Neural crest cell (in vitro differentiated cells): ENCODE measurements around the gene C1QTNF12. TPM values are rescaled to one million over a fixed set of nuclear protein-coding genes. Genes with fewer than 3 reads are reported as not detected.
A peak's percentile ranks its signal among the peaks of the same experiment; 100 is the strongest.

Experiments
- DNase-seq: peaks from one replicate; pipeline ENCODE4 v3.0.0; 2021; ENCODE audit warnings: low read depth, mixed read lengths, low spot score
- H3K27ac Mint-ChIP-seq: one replicate; pipeline ENCODE4 v1.8.0; 2021; ENCODE audit warnings: mild to moderate bottlenecking, mixed read lengths; ENCODE audit not compliant: unreplicated experiment
- H3K27me3 Mint-ChIP-seq: 2 replicates; pipeline ENCODE4 v1.8.0; 2021; ENCODE audit warnings: low read depth, mild to moderate bottlenecking, mixed read lengths
- H3K36me3 Mint-ChIP-seq: 2 replicates; pipeline ENCODE4 v1.8.0; 2021; ENCODE audit warnings: low read depth, mild to moderate bottlenecking, mixed read lengths
- H3K4me1 Mint-ChIP-seq: 2 replicates; pipeline ENCODE4 v1.8.0; 2021; ENCODE audit warnings: mixed read lengths
- H3K4me3 Mint-ChIP-seq: one replicate; pipeline ENCODE4 v1.8.0; 2021; ENCODE audit warnings: mild to moderate bottlenecking, mixed read lengths
- H3K9me3 Mint-ChIP-seq: 2 replicates; pipeline ENCODE4 v1.8.0; 2021; ENCODE audit warnings: mixed read lengths
- CTCF ChIP-seq: fragments of 200-600 bp; sonication (generic); conservative IDR thresholded peaks from 2 replicates; pipeline ENCODE4 v1.5.0; 2021; ENCODE audit warnings: antibody characterized with exemption, mild to moderate bottlenecking
- total RNA-seq: library from RNA; stranded (reverse); gene quantifications from 2 replicates; pipeline ENCODE4 v1.2.1, GENCODE V29; 2021

The C1QTNF12 gene
- total RNA-seq, 1 donor from 2014 or later = 0.79 TPM

- Mint-ChIP-seq H3K27ac (no peak overlapping the region), H3K4me3 (no peak overlapping the region)
These were observed 5.5 kb downstream of the C1QTNF12 start for GRCh38 chr1:1240822-1241587.

GRCh38 chr1:1240348-1240732 lies 6.2 kb downstream of the C1QTNF12 start:
- no peak overlapping the region for H3K4me3 Mint-ChIP-seq
- no peak overlapping the region for H3K27ac Mint-ChIP-seq
- TF ChIP-seq CTCF = no peak
- DNase-seq = no peak
- H3K4me1 Mint-ChIP-seq = no peaks in the 10 kb centered on the region
- H3K9me3 Mint-ChIP-seq = no peaks in the 10 kb centered on the region
- no peaks in the 10 kb centered on the region for H3K36me3 Mint-ChIP-seq
- H3K27me3 Mint-ChIP-seq = peaks cover 4% of the 10 kb centered on the region

More at GRCh38 chr1:1240822-1241587, 5.5 kb downstream of the C1QTNF12 start:
- Mint-ChIP-seq H3K27me3 (peaks cover 7% of the 10 kb centered on the region), H3K9me3 (no peaks in the 10 kb centered on the region), H3K4me1 (no peaks in the 10 kb centered on the region), H3K36me3 (no peaks in the 10 kb centered on the region)
- no peak for TF ChIP-seq CTCF
- no peak for DNase-seq

- Mint-ChIP-seq H3K9me3 (no peaks in the 10 kb centered on the region), H3K27ac (no peak overlapping the region), H3K4me1 (peaks cover under 1% of the 10 kb centered on the region), H3K27me3 (peaks cover 4% of the 10 kb centered on the region), H3K4me3 (no peak overlapping the region), H3K36me3 (no peaks in the 10 kb centered on the region)
- TF ChIP-seq CTCF = no peak
- peak; percentile 52 for DNase-seq
These were observed 6.7 kb downstream of the C1QTNF12 start for GRCh38 chr1:1239614-1240347.

- TF ChIP-seq CTCF = no peak
- Mint-ChIP-seq H3K4me1 (peaks cover 5% of the 10 kb centered on the region), H3K27me3 (peaks cover 4% of the 10 kb centered on the region), H3K4me3 (peak overlapping the region; percentile 67), H3K9me3 (no peaks in the 10 kb centered on the region), H3K27ac (no peak overlapping the region), H3K36me3 (peaks cover 3% of the 10 kb centered on the region)
- no peak for DNase-seq
These were observed 7.3 kb downstream of the C1QTNF12 start for GRCh38 chr1:1239227-1239613.

- H3K4me3 Mint-ChIP-seq = peak overlapping the region; percentile 67
- H3K27me3 Mint-ChIP-seq = peaks cover 4% of the 10 kb centered on the region
- peaks cover 10% of the 10 kb centered on the region for H3K4me1 Mint-ChIP-seq
- no peak overlapping the region for H3K27ac Mint-ChIP-seq
- peaks cover 6% of the 10 kb centered on the region for H3K36me3 Mint-ChIP-seq
- TF ChIP-seq CTCF = no peak
- no peaks in the 10 kb centered on the region for H3K9me3 Mint-ChIP-seq
- DNase-seq = no peak
These were observed 7.8 kb downstream of the C1QTNF12 start for GRCh38 chr1:1238702-1239178.
